HG02759 (cell line): ENCODE measurements around the gene TMEM30B.
"Not testable (repeated sequence)": the region's sequence is repeated elsewhere in the genome, so short reads cannot be mapped to it uniquely, and the experiment has no call there.

Source experiments
- ATAC-seq: cut with Tn5 transposase; IDR thresholded peaks from one replicate; pipeline ENCODE4 v1.9.1; 2021; ENCODE audit warnings: mild to moderate bottlenecking, moderate library complexity; ENCODE audit not compliant: unreplicated experiment

Gene TMEM30B

GRCh38 chr14:61281186-61281947 lies at the start of gene TMEM30B:
Gene TMEM30B (minus strand): TSS chr14:61281338. CDS start chr14:61281147, 191 bp downstream.
- ATAC-seq = no peak

GRCh38 chr14:61330511-61330910 lies 49.4 kb upstream of the TMEM30B start:
- peak; percentile 63 for ATAC-seq

- peak; percentile 65 for ATAC-seq
Measured at GRCh38 chr14:61329478-61330051, 48.4 kb upstream of the TMEM30B start.

- ATAC-seq = no peak
Measured at GRCh38 chr14:61328626-61329262, 47.6 kb upstream of the TMEM30B start.

GRCh38 chr14:61326847-61327246 lies 45.7 kb upstream of the TMEM30B start:
- no peak for ATAC-seq

GRCh38 chr14:61326146-61326545 lies 45.0 kb upstream of the TMEM30B start:
- ATAC-seq = no peak

GRCh38 chr14:61325166-61325565 lies 44.0 kb upstream of the TMEM30B start:
- no peak for ATAC-seq

GRCh38 chr14:61323970-61324369 lies 42.8 kb upstream of the TMEM30B start:
- ATAC-seq = no peak

- no peak for ATAC-seq
Measured at GRCh38 chr14:61322799-61323290, 41.7 kb upstream of the TMEM30B start.

- ATAC-seq = peak; percentile 21
Measured at GRCh38 chr14:61322011-61322798, 41.1 kb upstream of the TMEM30B start.

GRCh38 chr14:61321385-61322010 lies 40.4 kb upstream of the TMEM30B start, which contains the start of gene PRKCH:
Gene PRKCH (plus strand): TSS chr14:61321579. CDS start chr14:61322102, 523 bp downstream.
- ATAC-seq = peak; percentile 78

- no peak for ATAC-seq
Measured at GRCh38 chr14:61320806-61321384, 39.8 kb upstream of the TMEM30B start.

GRCh38 chr14:61320170-61320569 lies 39.0 kb upstream of the TMEM30B start:
- not testable (repeated sequence) for ATAC-seq

GRCh38 chr14:61319706-61320105 lies 38.6 kb upstream of the TMEM30B start:
- ATAC-seq = no peak

- ATAC-seq = no peak
Measured at GRCh38 chr14:61319086-61319485, 37.9 kb upstream of the TMEM30B start.

GRCh38 chr14:61315313-61315712 lies 34.2 kb upstream of the TMEM30B start:
- ATAC-seq = no peak

GRCh38 chr14:61308701-61309100 lies 27.6 kb upstream of the TMEM30B start:
- not testable (repeated sequence) for ATAC-seq

GRCh38 chr14:61308198-61308597 lies 27.1 kb upstream of the TMEM30B start:
- no peak for ATAC-seq

GRCh38 chr14:61304688-61305087 lies 23.6 kb upstream of the TMEM30B start:
- no peak for ATAC-seq

- ATAC-seq = no peak
Measured at GRCh38 chr14:61300754-61301153, 19.6 kb upstream of the TMEM30B start.
